PC-3 (cell line): Measurements from ENCODE around the gene ACTRT3.
"Not testable (repeated sequence)": the region's sequence is repeated elsewhere in the genome, so short reads cannot be mapped to it uniquely, and the experiment has no call there.

Experiments used
- EZH2phosphoT487 ChIP-seq: fragments of 300-600 bp; sonication (generic); IDR thresholded peaks from 2 replicates; pipeline ENCODE4 v1.6.1; 2018; ENCODE audit warnings: mild to moderate bottlenecking, antibody characterized with exemption, low read length, borderline replicate concordance
- TF ChIP-seq, protein P1 (sequence below): fragments of 300-600 bp; sonication (generic); conservative IDR thresholded peaks from 2 replicates; pipeline ENCODE4 v1.5.1; 2017; ENCODE audit warnings: antibody characterized with exemption, low read depth, mild to moderate bottlenecking, low read length

DNA sequence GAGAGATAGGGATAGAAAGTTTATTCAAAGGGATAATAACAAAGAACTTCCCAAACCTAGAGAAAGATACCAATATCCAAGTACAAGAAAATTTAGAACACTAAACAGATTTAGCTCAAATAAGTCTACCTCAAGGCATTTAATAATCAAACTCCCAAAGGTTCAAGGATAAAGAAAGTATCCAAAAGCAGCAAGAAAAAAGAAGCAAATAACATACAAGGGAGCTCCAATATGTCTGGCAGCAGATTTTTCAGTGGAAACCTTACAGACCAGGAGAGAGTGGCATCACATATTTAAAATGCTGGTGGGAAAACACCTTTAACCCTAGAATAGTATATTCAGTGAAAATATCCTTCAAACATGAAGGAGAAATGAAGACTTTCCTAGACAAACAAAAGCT lies 37.5 kb downstream of the ACTRT3 start:
- TF ChIP-seq, protein P1, sequence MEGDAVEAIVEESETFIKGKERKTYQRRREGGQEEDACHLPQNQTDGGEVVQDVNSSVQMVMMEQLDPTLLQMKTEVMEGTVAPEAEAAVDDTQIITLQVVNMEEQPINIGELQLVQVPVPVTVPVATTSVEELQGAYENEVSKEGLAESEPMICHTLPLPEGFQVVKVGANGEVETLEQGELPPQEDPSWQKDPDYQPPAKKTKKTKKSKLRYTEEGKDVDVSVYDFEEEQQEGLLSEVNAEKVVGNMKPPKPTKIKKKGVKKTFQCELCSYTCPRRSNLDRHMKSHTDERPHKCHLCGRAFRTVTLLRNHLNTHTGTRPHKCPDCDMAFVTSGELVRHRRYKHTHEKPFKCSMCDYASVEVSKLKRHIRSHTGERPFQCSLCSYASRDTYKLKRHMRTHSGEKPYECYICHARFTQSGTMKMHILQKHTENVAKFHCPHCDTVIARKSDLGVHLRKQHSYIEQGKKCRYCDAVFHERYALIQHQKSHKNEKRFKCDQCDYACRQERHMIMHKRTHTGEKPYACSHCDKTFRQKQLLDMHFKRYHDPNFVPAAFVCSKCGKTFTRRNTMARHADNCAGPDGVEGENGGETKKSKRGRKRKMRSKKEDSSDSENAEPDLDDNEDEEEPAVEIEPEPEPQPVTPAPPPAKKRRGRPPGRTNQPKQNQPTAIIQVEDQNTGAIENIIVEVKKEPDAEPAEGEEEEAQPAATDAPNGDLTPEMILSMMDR: not testable (repeated sequence)
- not testable (repeated sequence) for TF ChIP-seq EZH2phosphoT487
